MM.1S (cell line): Measurements from ENCODE around the gene PRKD2.

ENCODE experiments used
- EZH2 ChIP-seq: fragments of 300-600 bp; sonication (generic); optimal IDR thresholded peaks from 2 replicates; pipeline ENCODE3; 2017; ENCODE audit warnings: low read depth, mild to moderate bottlenecking, antibody characterized with exemption, low read length, mixed read lengths
- TF ChIP-seq, protein P1 (sequence below): fragments of 300-600 bp; sonication (generic); IDR thresholded peaks from 2 replicates; pipeline ENCODE4 v1.5.1; 2016; ENCODE audit warnings: antibody characterized with exemption, low read length, mixed read lengths

GRCh38 chr19:46720503-46721239 is 3.8 kb upstream of the PRKD2 start:
- TF ChIP-seq, protein P1, sequence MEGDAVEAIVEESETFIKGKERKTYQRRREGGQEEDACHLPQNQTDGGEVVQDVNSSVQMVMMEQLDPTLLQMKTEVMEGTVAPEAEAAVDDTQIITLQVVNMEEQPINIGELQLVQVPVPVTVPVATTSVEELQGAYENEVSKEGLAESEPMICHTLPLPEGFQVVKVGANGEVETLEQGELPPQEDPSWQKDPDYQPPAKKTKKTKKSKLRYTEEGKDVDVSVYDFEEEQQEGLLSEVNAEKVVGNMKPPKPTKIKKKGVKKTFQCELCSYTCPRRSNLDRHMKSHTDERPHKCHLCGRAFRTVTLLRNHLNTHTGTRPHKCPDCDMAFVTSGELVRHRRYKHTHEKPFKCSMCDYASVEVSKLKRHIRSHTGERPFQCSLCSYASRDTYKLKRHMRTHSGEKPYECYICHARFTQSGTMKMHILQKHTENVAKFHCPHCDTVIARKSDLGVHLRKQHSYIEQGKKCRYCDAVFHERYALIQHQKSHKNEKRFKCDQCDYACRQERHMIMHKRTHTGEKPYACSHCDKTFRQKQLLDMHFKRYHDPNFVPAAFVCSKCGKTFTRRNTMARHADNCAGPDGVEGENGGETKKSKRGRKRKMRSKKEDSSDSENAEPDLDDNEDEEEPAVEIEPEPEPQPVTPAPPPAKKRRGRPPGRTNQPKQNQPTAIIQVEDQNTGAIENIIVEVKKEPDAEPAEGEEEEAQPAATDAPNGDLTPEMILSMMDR: no peak
- no peak for TF ChIP-seq EZH2
